HepG2 (cell line): ENCODE data around the gene SIDT1. TPM values are rescaled to one million over a fixed set of nuclear protein-coding genes. Genes with fewer than 3 reads are reported as not detected.

Source experiments
- CREB1 ChIP-seq, 2 experiments: fragments of 450-650 bp in 1 of 2; IDR thresholded peaks; 2 replicates each; pipeline ENCODE4 v1.6.1; 2016 to 2017; ENCODE audit warnings: control low read depth in 1 of 2, mild to moderate bottlenecking in 1 of 2, missing compliant biosample characterization in 1 of 2, missing genetic modification characterization in 1 of 2
- EP300 ChIP-seq, 3 experiments: sonication (generic) in 1 of 3; formaldehyde crosslinking in 1 of 3; IDR thresholded peaks; 2 replicates each; pipeline versions ENCODE4 v1.5.1 to v1.6.1; 2011 to 2020; ENCODE audit warnings: low read depth in 2 of 3, low read length in 2 of 3, borderline replicate concordance in 1 of 3, improper control_type of control experiment in 1 of 3, mild to moderate bottlenecking in 1 of 3, missing genetic modification reagents in 1 of 3, moderate library complexity in 1 of 3
- ETV5 ChIP-seq: IDR thresholded peaks from 2 replicates; pipeline ENCODE4 v1.6.1; 2018; ENCODE audit warnings: missing biosample characterization, missing genetic modification reagents, inconsistent platforms, borderline replicate concordance
- FOSL1 ChIP-seq: sonication (generic); formaldehyde crosslinking; IDR thresholded peaks from 2 replicates; pipeline ENCODE4 v1.9.0; 2021; ENCODE audit warnings: missing genetic modification reagents, borderline replicate concordance
- FOSL2 ChIP-seq: sonication (generic); formaldehyde crosslinking; IDR thresholded peaks from 2 replicates; pipeline ENCODE4 v1.4.0; 2020; ENCODE audit warnings: missing genetic modification reagents
- FOXA1 ChIP-seq, 2 experiments: fragments of 450-650 bp in 1 of 2; sonication (generic) in 1 of 2; formaldehyde crosslinking in 1 of 2; IDR thresholded peaks; 2 replicates each; pipeline versions ENCODE4 v1.4.0 to v1.6.1; 2016 to 2020; ENCODE audit warnings: missing genetic modification reagents in 1 of 2
- FOXP1 ChIP-seq, 2 experiments: fragments of 450-650 bp in 1 of 2; IDR thresholded peaks; 2 replicates each; pipeline ENCODE4 v1.6.1; 2017 to 2018; ENCODE audit warnings: antibody characterized with exemption in 1 of 2
- GTF2F1 ChIP-seq: fragments of 150-350 bp; IDR thresholded peaks from 2 replicates; pipeline ENCODE4 v1.6.1; 2014; ENCODE audit warnings: low read length
- HMG20B ChIP-seq: conservative IDR thresholded peaks from 2 replicates; pipeline ENCODE4 v1.6.1; 2016; ENCODE audit warnings: missing genetic modification reagents, missing compliant biosample characterization
- NRL ChIP-seq: sonication (generic); formaldehyde crosslinking; IDR thresholded peaks from 2 replicates; pipeline ENCODE4 v1.5.0; 2020; ENCODE audit warnings: missing genetic modification reagents, mild to moderate bottlenecking, moderate library complexity, borderline replicate concordance
- SALL1 ChIP-seq: sonication (generic); formaldehyde crosslinking; IDR thresholded peaks from 2 replicates; pipeline ENCODE4 v1.8.0; 2022; ENCODE audit warnings: mild to moderate bottlenecking, missing genetic modification reagents
- TBX2 ChIP-seq: sonication (generic); formaldehyde crosslinking; IDR thresholded peaks from 2 replicates; pipeline ENCODE4 v1.5.0; 2020; ENCODE audit warnings: missing genetic modification reagents, mild to moderate bottlenecking, borderline replicate concordance
- polyA plus RNA-seq, 8 experiments: library from polyadenylated mRNA; depleted of rRNA in 3 of 8; stranded (reverse) in 7 of 8; unstranded in 1 of 8; fragments of >200 nt; fragmentation: Illumina TruSeq in 4 of 8; extraction: Trizol in 4 of 8; gene quantifications; 2 replicates each; pipeline versions ENCODE4 v1.2.1 to v1.2.3, GENCODE V29; 2011 to 2016; ENCODE audit warnings: low read depth in 4 of 8, missing spikeins in 1 of 8, mixed read lengths in 1 of 8; ENCODE audit not compliant: insufficient read depth in 1 of 8
- total RNA-seq, 5 experiments: library from RNA; depleted of rRNA; stranded (reverse); fragments of >200 nt; fragmentation: Illumina TruSeq; extraction: Trizol; gene quantifications; 2 replicates each; pipeline ENCODE4 v1.2.3, GENCODE V29; 2016; ENCODE audit warnings: low read depth in 1 of 5
- TF ChIP-seq, protein P1 (sequence below): sonication (generic); formaldehyde crosslinking; IDR thresholded peaks from 2 replicates; pipeline ENCODE4 v1.5.0; 2020; ENCODE audit warnings: mild to moderate bottlenecking, missing genetic modification reagents, moderate library complexity
- TF ChIP-seq, protein P2 (sequence below): sonication (generic); formaldehyde crosslinking; conservative IDR thresholded peaks from 2 replicates; pipeline ENCODE4 v1.4.0; 2020; ENCODE audit warnings: mild to moderate bottlenecking, missing genetic modification reagents, moderate library complexity
- TF ChIP-seq, protein P3 (sequence below): sonication (generic); formaldehyde crosslinking; IDR thresholded peaks from 2 replicates; pipeline ENCODE4 v1.8.0; 2022; ENCODE audit warnings: mild to moderate bottlenecking, missing genetic modification reagents, moderate library complexity
- TF ChIP-seq, protein P4 (sequence below), 2 experiments: sonication (generic) in 1 of 2; formaldehyde crosslinking in 1 of 2; IDR thresholded peaks; 2 replicates each; pipeline versions ENCODE4 v1.4.0 to v1.6.1; 2018 to 2020; ENCODE audit warnings: missing genetic modification reagents in 2 of 2, borderline replicate concordance in 1 of 2, low read depth in 1 of 2, mild to moderate bottlenecking in 1 of 2, missing biosample characterization in 1 of 2

SIDT1 gene
- total and polyA plus RNA-seq, 2 of the 13 experiments (the other 11 are each of a cell fraction or from before 2014, with no cell fraction given) = 0.07 TPM

DNA sequence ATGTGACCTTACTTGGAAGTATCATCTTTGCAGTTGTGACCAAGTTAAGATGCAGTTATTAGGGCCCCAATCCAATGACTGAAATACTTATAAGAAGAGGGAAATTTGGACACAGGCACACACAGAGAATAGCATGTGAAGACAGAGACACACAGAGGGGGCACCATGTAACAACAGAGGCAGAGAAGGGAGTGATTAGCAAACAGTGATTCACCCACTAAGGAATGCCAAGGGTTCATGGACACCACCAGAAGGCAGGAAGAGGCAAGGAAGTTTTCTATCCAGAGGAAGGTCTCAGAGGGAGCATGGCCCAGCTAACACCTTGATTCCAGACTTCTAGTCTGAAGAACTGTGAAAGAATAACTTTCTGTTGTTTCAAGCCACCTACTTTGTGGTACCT is 25.0 kb downstream of the SIDT1 start (continued):
- TF ChIP-seq EP300 (IDR thresholded peaks at IDR 0.05; ENCODE audit: low read depth in 2 of 2, low read length in 2 of 2) = 0 out of 4 replicates have a peak, but pooled peaks of 1 of the 2 experiments have one; percentile 36
- TF ChIP-seq EP300 (CRISPR knock-in tag; IDR thresholded peaks at IDR 0.05; ENCODE audit: borderline replicate concordance) = no peak
- no peak for TF ChIP-seq NRL
- TF ChIP-seq FOSL2 (CRISPR knock-in tag) = peak; percentile 96
- peak; percentile 27; the same call in 1 of the 2 replicates for TF ChIP-seq ETV5 (CRISPR knock-in tag)
- TF ChIP-seq GTF2F1 = no peak
- no peak for TF ChIP-seq FOXP1 (IDR thresholded peaks at IDR 0.05)
- TF ChIP-seq FOXP1 (CRISPR knock-in tag; IDR thresholded peaks at IDR 0.05) = no peak
- no peak for TF ChIP-seq FOXA1 (IDR thresholded peaks at IDR 0.05)
- peak; percentile 49 for TF ChIP-seq FOXA1 (CRISPR knock-in tag; IDR thresholded peaks at IDR 0.05)
- TF ChIP-seq HMG20B (CRISPR knock-in tag) = no peak
- peak; percentile 59; the same call in 1 of the 2 replicates for TF ChIP-seq FOSL1 (CRISPR knock-in tag)
- TF ChIP-seq CREB1 (IDR thresholded peaks at IDR 0.05) = no peak
- no peak for TF ChIP-seq CREB1 (CRISPR knock-in tag; IDR thresholded peaks at IDR 0.05)
- TF ChIP-seq TBX2 (CRISPR knock-in tag) = 0 out of 2 replicates have a peak, but pooled peaks have one; percentile 22
- TF ChIP-seq SALL1 (CRISPR knock-in tag) = no peak
- TF ChIP-seq, protein P1, sequence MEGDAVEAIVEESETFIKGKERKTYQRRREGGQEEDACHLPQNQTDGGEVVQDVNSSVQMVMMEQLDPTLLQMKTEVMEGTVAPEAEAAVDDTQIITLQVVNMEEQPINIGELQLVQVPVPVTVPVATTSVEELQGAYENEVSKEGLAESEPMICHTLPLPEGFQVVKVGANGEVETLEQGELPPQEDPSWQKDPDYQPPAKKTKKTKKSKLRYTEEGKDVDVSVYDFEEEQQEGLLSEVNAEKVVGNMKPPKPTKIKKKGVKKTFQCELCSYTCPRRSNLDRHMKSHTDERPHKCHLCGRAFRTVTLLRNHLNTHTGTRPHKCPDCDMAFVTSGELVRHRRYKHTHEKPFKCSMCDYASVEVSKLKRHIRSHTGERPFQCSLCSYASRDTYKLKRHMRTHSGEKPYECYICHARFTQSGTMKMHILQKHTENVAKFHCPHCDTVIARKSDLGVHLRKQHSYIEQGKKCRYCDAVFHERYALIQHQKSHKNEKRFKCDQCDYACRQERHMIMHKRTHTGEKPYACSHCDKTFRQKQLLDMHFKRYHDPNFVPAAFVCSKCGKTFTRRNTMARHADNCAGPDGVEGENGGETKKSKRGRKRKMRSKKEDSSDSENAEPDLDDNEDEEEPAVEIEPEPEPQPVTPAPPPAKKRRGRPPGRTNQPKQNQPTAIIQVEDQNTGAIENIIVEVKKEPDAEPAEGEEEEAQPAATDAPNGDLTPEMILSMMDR (CRISPR knock-in tag) = peak; percentile 49
- TF ChIP-seq, protein P2, sequence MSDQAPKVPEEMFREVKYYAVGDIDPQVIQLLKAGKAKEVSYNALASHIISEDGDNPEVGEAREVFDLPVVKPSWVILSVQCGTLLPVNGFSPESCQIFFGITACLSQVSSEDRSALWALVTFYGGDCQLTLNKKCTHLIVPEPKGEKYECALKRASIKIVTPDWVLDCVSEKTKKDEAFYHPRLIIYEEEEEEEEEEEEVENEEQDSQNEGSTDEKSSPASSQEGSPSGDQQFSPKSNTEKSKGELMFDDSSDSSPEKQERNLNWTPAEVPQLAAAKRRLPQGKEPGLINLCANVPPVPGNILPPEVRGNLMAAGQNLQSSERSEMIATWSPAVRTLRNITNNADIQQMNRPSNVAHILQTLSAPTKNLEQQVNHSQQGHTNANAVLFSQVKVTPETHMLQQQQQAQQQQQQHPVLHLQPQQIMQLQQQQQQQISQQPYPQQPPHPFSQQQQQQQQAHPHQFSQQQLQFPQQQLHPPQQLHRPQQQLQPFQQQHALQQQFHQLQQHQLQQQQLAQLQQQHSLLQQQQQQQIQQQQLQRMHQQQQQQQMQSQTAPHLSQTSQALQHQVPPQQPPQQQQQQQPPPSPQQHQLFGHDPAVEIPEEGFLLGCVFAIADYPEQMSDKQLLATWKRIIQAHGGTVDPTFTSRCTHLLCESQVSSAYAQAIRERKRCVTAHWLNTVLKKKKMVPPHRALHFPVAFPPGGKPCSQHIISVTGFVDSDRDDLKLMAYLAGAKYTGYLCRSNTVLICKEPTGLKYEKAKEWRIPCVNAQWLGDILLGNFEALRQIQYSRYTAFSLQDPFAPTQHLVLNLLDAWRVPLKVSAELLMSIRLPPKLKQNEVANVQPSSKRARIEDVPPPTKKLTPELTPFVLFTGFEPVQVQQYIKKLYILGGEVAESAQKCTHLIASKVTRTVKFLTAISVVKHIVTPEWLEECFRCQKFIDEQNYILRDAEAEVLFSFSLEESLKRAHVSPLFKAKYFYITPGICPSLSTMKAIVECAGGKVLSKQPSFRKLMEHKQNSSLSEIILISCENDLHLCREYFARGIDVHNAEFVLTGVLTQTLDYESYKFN (CRISPR knock-in tag) = 0 out of 2 replicates have a peak, but pooled peaks have one; percentile 8
- TF ChIP-seq, protein P3, sequence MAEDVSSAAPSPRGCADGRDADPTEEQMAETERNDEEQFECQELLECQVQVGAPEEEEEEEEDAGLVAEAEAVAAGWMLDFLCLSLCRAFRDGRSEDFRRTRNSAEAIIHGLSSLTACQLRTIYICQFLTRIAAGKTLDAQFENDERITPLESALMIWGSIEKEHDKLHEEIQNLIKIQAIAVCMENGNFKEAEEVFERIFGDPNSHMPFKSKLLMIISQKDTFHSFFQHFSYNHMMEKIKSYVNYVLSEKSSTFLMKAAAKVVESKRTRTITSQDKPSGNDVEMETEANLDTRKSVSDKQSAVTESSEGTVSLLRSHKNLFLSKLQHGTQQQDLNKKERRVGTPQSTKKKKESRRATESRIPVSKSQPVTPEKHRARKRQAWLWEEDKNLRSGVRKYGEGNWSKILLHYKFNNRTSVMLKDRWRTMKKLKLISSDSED (CRISPR knock-in tag) = no peak
- TF ChIP-seq, protein P4, sequence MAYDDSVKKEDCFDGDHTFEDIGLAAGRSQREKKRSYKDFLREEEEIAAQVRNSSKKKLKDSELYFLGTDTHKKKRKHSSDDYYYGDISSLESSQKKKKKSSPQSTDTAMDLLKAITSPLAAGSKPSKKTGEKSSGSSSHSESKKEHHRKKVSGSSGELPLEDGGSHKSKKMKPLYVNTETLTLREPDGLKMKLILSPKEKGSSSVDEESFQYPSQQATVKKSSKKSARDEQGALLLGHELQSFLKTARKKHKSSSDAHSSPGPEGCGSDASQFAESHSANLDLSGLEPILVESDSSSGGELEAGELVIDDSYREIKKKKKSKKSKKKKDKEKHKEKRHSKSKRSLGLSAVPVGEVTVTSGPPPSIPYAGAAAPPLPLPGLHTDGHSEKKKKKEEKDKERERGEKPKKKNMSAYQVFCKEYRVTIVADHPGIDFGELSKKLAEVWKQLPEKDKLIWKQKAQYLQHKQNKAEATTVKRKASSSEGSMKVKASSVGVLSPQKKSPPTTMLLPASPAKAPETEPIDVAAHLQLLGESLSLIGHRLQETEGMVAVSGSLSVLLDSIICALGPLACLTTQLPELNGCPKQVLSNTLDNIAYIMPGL (CRISPR knock-in tag; IDR thresholded peaks at IDR 0.05; ENCODE audit: borderline replicate concordance in 1 of 2, low read depth in 1 of 2) = no peak
